ENCODE data around the gene STAMBP. TPM values are rescaled to one million over a fixed set of nuclear protein-coding genes. Genes with fewer than 3 reads are reported as not detected.

STAMBP gene
- total and polyA plus RNA-seq, 2 of the 13 experiments (the other 11 are each of a cell fraction or from before 2014, with no cell fraction given), result 49.6 to 53.2 TPM

- no peak for TF ChIP-seq ONECUT2 (CRISPR knock-in tag; IDR thresholded peaks at IDR 0.05)
- no peak for TF ChIP-seq ZNF549 (CRISPR knock-in tag; IDR thresholded peaks at IDR 0.05)
- TF ChIP-seq ZBTB33 (CRISPR knock-in tag; IDR thresholded peaks at IDR 0.05), result no peak
- TF ChIP-seq MYC (CRISPR knock-in tag; IDR thresholded peaks at IDR 0.05; ENCODE audit: borderline replicate concordance), result peak; percentile 89; the same call in 1 of the 2 replicates
- no peak for TF ChIP-seq CHD2 (IDR thresholded peaks at IDR 0.05; ENCODE audit: low read depth, low read length)
- TF ChIP-seq GMEB1 (CRISPR knock-in tag; IDR thresholded peaks at IDR 0.05; ENCODE audit: borderline replicate concordance), result peak; percentile 80
- peak; percentile 59; the same call in 1 of the 2 replicates for TF ChIP-seq MIER2 (CRISPR knock-in tag; IDR thresholded peaks at IDR 0.05)
- peak; percentile 83; the same call in 1 of the 2 replicates for TF ChIP-seq ZBTB42 (CRISPR knock-in tag; IDR thresholded peaks at IDR 0.05)
- no peak for TF ChIP-seq ZNF282 (IDR thresholded peaks at IDR 0.05; ENCODE audit: partially characterized antibody)
- no peak for TF ChIP-seq ZNF672 (CRISPR knock-in tag; IDR thresholded peaks at IDR 0.05)
- peak; percentile 37; the same call in 1 of the 2 replicates for TF ChIP-seq ARNTL (CRISPR knock-in tag; IDR thresholded peaks at IDR 0.05)
- no peak for TF ChIP-seq MTF1 (CRISPR knock-in tag; IDR thresholded peaks at IDR 0.05)
- peak; percentile 24; the same call in 1 of the 2 replicates for TF ChIP-seq ZNF639 (CRISPR knock-in tag; conservative IDR thresholded peaks at IDR 0.05)
- no peak for TF ChIP-seq RERE (CRISPR knock-in tag; IDR thresholded peaks at IDR 0.05; ENCODE audit: low read depth)
- TF ChIP-seq EZH2 (conservative IDR thresholded peaks at IDR 0.05; ENCODE audit: low read depth, low read length), result no peak
- no peak for TF ChIP-seq HMGA1 (CRISPR knock-in tag; conservative IDR thresholded peaks at IDR 0.05)
- no peak for TF ChIP-seq ZNF589 (CRISPR knock-in tag; conservative IDR thresholded peaks at IDR 0.05)
- TF ChIP-seq ISL2 (CRISPR knock-in tag; IDR thresholded peaks at IDR 0.05), result peak; percentile 62
- TF ChIP-seq MEF2D (CRISPR knock-in tag; IDR thresholded peaks at IDR 0.05), result peak; percentile 73
- TF ChIP-seq HNF4A (CRISPR knock-in tag; IDR thresholded peaks at IDR 0.05), result no peak; the same call in 1 of the 2 replicates
- TF ChIP-seq PHF20 (CRISPR knock-in tag; IDR thresholded peaks at IDR 0.05), result peak; percentile 96
Observed at GRCh38 chr2:73828818-73829570, at the start of gene STAMBP (continued).
